Activated CD4-positive, alpha-beta T cell treated with anti-CD3 and anti-CD28 coated beads, Interleukin-2, amount 50 U/mL, for 48 hours (primary cell): ENCODE measurements around the gene RGSL1.

Source experiments
- DNase-seq, 2 experiments: peaks; one replicate each; pipeline ENCODE4 v3.0.0-alpha.2; 2020

RGSL1 gene

DNA sequence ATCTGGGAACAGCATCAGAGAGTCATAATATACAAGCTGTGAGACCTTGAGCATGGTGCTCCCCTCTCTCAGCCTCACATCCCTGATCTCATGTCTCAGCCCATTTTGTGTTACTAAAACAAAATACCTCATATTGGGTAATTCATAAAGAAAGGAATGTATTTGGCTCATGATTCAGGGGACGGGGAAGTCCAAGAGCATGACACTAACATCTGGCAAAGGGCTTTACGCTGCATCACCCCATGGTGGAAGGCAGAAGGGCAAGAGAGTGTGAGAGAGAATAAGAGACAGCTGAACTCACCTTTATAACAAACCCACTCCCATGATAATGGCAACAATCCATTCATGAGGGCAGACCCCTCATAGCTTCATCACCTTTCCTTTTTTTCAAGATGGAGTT, 102.6 kb downstream of the RGSL1 start:
- DNase-seq: no peak

DNA sequence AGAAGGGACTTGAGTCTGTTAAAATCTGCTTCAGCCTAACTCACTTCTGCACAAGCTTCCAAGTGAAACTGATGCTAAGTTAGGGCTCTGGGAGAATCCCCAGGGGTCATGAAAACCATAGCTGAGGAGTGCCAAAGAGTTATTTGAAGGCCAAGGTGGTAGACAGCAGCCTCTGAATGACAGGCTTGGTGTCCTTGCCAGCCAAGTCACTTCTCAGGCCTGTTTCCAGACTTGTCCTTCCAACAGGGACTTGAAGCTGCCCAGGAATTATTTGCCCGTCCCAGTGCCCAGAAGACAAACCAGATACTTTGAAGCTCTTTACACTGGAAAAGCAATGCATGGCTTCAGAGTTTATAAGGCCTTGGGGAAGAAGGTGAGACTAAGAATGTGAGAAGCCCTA, 105.5 kb downstream of the RGSL1 start:
- DNase-seq: no peak

DNA sequence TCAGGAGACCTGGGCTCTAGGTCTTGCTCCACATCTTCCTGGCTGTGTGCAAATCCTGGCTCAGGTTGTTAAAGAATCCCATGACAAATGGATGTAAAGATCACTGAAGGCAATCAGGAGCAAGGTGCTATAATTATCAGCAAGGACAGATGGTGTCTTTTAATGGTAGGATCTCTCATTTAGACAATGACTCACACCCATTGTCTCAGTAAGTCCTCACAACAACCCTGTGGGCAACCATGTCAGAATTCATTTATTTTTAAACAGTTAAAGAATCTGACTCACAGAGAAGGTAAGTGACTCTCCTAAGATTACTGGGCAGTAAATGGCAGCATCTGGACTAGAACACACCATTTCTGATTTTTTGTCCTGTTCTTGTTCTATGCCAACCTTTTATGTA, 106.3 kb downstream of the RGSL1 start:
- DNase-seq: no peak

DNA sequence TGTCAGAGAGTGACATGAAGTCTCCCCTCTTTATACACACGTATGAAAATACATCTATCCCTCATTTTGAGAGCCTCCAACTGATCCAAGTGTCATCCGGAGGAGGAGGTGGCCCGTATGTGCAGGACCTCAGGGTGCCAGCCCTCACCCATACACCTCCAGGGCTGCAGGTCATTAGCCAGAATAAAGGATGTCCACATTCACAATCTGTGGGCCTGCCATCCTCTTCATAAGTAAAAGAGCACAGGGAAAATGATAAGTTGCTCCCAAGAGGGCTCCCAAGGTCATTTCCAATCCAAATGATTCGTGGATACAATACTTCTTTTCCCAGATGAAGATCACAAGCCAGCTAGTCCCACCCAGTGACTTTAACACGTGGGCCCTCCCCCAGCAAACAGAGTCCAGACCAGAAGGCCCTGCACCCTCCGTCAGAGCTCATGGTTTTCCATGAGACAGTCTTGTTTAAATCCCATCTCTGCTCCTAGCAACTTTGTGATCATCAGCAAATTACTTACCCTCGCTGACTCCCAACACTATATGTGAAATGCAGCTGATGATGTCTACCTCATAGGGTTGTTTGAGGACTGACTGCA, 110.5 kb downstream of the RGSL1 start:
- DNase-seq: no peak

DNA sequence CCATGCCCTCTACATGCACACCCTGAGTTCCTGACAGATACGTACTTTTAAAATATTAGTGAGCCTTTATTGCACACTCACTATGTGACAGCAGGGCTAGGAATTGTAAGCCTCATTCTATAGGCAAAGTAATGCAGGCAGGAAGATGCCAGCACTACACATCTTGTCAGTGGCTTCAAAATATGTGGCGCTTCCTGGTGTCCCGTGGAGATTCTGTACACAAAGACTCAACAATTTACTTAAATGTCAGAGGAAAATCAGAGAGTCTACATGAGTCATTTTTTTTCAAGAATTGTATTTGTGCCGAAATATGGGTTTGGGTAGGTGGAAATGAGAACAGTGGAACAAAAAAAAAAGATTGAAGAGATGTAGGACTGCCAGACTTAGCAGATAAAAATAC, 111.5 kb downstream of the RGSL1 start:
- no peak for DNase-seq

DNA sequence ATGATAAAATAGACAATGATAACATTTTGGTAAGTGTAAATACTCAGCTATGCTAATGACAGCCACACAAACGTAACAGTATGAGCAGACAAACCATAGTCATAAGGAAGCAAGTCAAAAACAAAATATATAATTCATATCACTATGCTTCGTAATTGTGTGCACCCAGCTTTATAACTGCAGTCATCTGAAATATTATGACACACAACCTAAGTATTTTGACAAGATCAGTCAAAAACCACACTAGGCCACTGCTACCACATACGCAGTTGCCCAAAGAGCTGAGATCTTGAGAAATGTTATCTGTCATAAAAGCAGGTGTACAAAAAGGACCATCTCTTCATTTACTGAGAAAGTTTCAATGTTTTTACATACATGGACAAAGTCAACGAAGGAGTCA, 113.1 kb downstream of the RGSL1 start:
- DNase-seq: no peak

DNA sequence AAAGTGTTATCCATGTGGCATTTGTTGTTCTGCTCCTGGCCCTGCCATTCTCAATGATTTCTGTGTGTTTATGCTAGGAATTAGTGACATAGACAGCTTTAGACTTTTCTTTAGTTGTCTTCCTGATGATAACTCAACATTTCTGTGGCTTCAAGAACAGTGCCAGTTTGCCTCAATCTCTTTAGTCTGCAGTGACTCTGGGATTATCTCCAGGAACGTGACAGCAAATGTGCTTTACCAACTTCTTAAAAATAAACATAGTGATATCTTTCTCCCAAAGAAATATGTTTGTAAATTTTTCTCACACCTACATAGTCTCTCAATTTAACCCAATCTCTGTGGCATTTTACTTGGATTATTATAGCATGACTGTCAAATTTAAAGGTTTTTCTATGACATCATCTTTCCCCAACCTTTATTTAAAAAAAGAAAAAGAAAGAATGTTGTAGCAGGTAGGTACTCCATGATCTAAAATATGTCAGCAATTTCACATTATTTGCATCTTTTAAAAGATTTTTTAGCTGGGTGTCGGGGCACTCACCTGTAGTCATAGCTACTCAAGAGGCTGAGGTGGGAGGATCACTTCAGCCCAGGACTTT, 114.6 kb downstream of the RGSL1 start:
- DNase-seq: no peak

DNA sequence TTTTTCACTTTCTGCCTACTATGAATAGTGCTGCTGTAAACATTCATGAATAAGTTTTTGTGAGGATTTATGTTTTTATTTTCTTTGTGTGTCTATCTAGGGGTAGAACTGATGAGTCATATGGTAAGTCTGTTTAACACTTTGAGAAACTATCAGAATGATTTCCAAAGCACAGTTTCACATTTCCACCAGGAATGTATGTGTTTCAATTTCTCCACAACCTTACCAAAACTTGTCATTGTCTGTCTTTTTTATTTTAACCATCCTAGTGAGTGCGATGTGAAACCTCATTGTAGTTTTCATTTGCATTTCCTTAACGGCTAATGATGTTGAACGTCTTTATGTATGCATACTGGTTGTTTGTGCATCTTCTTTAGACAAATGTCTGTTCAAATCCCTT, 115.6 kb downstream of the RGSL1 start:
- no peak for DNase-seq

DNA sequence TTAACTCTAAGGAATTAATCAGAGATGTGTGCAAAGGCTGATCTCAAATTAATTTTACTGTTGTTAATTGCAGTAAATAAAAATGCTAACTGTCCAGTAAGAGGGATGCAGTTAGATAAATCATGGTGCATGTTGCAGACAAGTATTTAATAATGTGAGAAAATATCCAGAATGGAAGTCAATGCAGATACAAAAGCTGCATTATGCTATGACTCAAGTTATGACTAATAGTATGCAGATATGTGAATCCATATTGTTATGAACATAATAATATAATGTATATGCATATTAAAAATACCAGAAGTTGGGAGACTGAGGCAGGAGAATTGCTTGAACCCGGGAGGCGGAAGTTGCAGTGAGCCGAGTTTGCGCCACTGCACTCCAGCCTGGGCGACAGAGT, 117.7 kb downstream of the RGSL1 start:
- DNase-seq: no peak

DNA sequence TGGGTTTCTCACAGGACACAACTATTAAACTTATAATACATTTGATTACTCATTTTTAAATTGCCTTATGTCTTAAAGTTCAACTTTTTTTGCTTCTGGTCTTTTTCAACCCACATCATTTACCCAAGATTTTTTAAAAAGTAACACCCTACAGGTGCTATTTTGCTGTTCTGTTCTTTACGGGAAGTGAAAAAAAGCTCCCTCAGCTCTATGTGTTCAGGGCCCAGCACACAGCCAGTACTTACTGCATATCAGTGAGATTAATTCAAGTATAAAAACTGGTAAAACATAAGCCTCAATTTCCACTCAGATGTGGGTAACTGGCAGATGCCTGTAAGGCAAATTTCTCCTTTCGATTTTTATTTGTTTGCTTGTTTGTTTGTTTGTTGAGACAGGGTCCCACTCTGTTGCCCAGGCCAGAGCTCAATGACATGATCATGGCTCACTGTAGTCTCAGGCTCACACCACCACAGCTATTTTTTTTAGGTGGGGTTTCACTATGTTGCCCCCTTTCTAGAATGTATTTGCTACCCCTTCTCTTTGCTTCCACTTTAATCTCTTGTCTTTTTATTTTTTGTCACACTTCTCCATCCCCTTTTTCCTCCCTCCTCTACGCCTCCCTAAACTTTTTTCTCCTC, 118.8 kb downstream of the RGSL1 start:
- no peak for DNase-seq

DNA sequence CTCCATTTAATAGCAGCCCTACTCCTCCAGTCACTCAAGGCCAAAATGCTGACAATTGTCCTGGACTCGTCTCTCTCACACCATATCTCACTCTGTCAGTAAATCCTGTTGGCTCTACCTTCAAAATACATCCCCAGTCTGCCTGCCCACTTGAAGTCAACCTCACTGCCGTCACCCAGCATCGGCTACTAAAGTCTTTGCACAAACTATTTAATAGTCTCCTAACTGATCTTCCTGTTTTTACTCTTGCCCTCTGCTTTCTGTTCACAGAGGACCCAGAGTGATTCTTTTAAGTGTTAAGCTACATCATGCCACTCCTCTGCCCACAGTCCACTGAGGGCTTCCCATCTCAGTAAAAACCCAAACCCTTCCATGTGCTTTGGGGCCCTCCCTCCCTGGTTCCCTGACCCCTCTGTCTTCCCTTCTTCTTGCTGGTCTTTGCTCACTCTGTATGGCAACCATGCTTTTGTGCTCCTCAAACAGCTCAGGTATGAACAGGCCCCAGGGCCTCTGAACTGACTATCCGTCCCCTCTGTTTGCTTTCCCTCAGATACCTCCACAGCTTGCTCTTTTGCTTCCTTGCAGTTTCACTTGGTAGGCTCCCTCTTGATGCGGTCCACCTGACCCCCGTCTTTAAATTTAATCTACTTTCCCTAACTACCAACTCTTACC, 120.1 kb downstream of the RGSL1 start:
- no peak for DNase-seq

DNA sequence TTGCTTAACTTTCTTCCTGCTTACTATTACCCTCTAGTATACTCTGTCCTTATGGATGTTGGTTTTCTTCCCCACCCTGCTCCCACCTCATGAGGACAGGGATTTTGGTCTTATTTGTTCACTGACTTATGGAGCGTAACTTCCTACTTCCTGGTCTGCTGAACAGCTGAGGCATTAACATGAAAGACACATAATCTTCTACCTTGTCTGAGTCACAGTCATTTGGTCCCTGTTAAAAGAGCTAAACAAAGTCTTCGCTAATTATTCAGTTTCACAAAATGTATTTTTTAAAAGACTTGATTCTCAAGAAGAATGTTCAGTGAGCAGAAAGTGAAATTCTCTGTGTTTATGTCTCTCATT, 120.6 kb downstream of the RGSL1 start:
- DNase-seq: no peak

DNA sequence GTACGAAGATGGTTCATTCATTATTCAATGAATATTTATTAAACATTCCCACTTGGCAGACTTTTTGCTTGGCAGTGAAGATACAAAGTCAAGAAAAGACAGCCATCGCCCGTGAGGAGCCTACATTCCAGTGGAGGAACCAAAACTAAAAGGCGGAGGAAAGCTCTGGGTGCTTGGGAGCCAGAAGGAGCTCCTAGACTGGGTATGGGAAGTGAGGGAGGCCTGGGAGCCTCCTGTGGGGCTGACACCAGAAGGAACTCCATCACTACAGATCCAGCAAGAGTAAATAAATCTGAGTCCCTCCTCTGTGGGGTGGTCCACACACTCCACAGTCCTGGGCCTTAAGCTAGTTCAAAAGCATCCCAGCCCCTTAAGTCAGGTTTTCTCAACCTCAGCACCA, 124.2 kb downstream of the RGSL1 start:
- DNase-seq: no peak

DNA sequence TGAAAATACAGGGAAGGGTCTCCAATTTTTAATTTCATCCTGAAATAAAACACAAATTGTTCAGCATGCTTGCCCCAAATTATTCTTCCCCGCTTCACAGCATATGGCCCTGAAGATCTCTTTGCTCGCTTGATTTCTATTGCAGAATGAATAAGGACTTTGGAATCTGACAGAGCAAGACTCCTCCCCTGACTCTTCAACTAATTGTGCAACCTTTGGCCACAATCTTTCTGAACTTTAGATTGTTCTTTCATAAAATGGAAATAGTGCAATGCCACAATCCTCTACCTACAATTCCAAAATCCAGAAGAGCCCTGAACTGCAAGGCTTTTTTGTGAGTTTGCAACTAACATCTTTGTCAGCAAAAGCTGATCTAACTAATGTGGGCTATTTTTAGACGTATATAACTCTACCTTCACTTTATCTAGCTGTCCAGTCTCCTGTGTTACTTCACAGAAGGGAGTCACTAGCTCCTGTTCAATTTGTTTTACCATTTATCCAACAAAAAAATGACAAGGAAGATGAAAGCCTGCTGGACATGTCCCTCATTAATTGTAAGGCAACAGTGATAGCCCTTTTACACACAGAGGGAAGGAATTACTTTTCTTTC, 125.7 kb downstream of the RGSL1 start:
- no peak for DNase-seq

DNA sequence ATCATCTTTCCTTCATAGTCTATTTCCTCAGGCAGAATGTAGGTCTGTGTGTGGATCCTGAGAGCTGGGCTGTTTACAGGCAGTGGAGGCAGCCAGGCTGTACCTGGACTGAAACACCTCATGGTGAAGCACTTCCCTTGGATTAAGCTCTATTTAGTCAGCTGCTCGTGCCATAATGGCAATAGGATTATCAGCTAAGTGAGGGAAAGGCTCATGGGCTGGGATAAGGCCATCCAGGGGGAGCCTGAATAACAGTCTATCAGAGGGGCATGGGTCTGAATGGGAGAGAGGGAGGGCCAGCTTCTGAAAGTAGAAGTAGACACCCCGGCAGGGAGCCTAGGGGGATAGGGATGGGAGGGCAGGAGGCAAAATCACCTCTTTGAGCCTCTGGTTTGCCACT, 130.8 kb downstream of the RGSL1 start:
- DNase-seq: no peak

DNA sequence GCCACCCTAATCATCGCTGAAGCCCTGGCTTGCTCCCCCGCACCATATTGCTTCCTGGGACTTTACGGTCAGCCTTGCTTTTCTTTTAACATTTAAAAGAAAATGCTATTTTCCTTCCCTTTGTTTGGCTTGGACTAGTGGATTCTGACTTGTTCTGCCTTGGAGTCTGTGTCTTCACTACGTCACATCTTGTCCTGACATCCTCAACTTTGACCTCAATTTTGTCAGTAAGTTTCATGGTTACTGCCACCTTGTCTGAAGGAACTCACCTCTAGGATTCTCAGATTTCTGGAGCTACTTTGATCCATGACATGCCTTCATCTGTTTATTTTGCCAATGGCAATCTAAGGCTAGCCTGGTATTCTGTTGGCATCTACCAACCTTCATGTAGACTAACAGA, 134.8 kb downstream of the RGSL1 start:
- no peak for DNase-seq

DNA sequence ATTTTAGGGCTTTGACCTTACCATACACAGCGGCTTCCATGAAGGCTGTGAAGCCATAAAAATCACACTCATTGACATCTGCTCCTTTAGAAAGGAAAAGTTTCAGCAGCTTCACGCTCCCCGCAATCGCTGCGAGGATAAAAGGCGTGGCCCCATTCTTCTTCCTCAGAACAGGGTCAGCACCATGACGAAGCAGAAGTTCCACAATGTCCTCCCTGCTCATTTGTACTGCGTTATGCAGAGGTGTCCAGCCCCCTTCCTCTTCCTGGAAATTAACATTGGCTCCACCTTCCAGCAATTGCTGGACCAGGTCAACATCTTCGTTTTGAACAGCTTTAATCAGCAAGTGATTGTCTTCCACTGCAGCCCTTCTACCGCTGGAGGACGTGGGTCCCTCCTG, 136.4 kb downstream of the RGSL1 start:
- DNase-seq: no peak

DNA sequence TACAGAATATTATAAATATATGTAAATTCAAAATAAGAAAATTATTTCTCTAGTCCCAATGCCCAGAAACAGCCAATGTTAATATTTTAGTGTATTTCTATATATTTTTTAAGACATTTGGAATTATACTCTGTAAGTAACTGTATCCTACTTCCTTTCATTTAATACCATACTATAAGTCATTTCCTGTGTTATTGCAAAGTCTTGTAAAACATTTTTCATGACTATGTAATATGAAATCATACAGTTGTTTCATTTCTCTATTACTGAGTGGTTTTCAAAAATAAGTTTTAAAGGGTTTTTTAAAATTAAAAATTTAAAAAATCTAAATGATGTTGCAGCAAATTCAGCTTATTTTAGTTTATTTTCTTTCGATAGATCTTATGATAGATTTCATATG, 137.1 kb downstream of the RGSL1 start:
- DNase-seq: no peak

DNA sequence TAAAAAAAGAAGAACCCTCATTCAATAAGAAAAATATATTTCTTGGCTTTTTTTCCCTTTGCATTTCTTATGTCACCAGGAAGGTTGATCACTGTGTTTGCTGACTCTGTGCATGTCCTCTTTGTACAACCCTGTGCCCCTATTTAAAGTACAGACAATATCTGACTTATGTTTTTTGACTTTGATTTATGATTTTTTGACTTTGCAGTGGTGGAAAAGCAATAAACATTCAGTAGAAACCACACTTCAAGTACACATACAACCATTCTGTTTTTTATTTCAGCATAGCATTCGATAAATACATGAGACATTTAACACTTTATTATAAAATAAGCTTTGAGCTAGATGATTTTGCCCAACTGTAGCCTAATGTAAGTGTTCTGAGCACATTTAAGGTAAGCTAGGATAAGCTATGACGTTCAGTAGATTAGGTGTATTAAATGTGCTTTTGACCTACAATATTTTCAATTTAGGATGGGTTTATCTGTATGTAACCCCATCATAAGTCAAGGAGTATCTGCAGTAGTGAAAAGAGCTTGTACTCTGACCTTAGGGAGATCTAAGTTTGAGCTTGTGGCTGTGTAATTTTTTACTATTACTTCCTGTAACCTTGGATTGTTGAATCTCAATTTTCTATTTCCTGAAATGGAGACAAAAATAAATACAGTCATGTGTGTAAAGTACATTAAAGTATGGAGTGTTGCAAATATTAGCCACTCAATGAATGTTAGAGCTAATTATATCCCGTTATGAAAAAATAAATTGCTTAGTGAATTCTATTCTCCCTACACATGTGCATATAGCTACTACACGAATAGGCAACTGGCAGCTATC, 137.9 kb downstream of the RGSL1 start:
- DNase-seq: no peak

DNA sequence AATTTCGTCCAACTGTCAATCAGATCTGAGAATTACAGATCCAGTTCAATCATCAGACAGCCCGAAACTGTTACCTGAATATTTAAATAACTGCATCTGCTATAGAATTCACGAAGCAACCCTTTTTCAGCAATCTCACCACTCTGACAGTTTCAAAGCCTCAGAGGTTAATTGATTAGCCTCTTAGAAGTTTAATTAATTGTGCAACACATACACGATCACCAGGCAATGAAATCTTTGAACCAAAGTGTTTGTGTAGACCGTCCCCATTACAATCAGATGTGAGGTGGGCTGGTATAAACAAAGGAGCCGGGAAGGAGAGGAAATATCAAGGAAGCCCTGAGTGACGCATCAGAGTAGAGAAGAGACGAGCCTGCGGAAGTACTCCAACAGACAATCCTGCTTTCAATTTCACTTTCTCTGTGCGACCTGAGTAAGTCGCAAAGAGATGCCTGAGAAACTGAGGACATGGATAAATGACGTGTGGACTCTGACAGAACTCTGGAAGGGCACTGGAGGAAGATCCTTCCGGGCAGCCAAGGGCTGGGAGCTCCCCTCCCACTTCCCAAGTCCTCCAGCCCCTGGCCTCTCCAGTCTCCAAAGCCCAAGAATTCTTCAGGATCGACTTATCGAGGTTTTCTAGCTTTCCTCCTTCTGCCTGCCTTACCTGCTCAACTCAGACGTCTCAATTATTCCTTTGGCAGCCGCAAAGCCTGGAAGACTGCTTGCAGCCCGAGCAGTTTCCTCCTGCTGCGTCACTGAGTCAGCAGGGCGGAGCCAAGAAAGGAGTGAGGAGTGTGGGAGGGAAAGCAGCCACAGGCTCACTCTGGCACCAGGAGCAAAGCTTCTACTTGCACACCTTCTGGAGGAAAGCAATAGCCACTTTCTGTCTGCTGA, 138.8 kb downstream of the RGSL1 start, which contains the start of gene RNASEL:
RNASEL (minus strand) TSS at position 757 of the 897 bp plus-strand sequence. CDS start 2,450 bp downstream, outside the sequence.
- peak; percentile 67 to 74 for DNase-seq

DNA sequence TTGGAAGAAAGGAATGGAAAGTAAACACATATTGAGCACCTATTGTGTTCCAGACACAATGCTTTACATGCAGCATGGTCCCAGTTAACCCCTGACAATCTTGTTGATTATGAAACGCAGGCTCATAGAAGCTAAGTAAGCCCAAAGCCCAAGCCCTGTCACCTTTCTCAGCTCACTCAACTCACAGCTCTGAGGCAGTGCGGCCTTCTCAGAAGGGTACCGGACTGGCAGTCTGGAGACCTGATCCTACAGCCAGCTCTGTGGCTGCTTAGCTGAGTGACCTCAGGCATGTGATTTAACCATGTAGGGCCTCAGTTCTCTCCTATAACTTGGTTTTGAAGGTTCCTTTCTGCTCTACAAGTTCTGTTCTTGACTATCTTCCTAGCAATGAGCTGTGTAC, 139.6 kb downstream of the RGSL1 start:
- DNase-seq: no peak

DNA sequence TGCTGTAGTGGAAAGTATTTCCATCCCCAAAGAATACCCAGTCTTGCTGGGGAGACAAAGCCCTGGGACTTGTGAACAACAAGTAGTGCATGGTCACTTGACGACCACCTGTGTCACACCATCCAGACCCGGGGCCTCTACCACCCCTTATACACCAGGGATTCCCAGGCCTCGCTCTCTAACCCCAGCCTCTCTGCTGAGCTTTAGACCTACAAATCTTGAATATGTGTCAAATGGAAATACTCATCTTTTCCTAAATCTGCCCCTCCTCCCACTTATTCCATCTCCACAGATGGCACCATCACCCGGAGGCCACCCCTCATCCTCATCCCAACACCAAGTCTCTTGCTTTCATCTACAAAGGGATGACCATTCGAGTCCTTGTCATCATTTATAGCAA, 140.0 kb downstream of the RGSL1 start:
- no peak for DNase-seq
